ENCODE results near the gene KCNJ1. TPM values are rescaled to one million over a fixed set of nuclear protein-coding genes. Genes with fewer than 3 reads are reported as not detected.

KCNJ1 gene
- total and polyA plus RNA-seq, 9 of the 15 experiments (the other 6 are each of a cell fraction or from before 2014, with no cell fraction given) = not detected

DNA sequence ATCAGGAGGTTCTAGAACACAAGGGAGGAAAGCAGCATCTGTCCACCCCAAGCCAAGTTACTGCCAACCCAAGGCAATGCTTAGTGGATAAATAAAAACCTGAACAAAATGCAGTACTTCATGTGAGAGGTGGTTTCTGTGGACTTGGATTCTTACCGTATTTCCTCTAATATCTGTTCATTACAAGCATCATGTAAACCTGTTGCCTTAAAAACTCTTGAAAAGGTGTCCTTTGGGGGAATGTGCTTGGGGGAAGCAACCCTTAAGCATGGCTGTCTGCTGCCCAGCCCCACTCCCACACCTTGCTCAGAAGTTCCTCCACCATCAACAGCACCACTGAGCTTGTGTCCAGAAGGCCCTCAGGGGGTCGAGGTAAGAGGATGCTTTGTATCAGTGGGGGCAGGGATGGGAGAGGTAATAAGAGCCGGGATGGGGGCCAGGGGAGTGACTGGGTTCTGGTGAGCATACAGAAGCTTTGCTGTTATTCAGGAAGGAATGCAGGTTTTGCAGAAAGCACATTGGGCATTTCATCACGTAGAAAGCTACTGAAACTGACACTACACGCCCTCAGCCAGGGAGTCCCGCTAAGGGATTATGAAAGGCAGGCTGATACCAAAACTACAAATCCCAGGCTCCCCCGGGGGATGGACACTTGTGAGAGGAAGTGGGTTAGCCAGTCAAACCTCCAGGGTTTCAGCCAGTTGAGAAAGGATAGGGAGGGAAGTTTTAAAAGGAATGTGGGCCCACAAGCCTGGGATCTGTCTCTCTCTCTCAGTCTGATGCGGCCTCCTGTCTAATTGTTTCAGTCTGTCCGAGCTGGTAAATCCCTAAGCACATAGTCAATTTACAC lies 52.0 kb downstream of the KCNJ1 start (continued):
- TF ChIP-seq, protein P1, sequence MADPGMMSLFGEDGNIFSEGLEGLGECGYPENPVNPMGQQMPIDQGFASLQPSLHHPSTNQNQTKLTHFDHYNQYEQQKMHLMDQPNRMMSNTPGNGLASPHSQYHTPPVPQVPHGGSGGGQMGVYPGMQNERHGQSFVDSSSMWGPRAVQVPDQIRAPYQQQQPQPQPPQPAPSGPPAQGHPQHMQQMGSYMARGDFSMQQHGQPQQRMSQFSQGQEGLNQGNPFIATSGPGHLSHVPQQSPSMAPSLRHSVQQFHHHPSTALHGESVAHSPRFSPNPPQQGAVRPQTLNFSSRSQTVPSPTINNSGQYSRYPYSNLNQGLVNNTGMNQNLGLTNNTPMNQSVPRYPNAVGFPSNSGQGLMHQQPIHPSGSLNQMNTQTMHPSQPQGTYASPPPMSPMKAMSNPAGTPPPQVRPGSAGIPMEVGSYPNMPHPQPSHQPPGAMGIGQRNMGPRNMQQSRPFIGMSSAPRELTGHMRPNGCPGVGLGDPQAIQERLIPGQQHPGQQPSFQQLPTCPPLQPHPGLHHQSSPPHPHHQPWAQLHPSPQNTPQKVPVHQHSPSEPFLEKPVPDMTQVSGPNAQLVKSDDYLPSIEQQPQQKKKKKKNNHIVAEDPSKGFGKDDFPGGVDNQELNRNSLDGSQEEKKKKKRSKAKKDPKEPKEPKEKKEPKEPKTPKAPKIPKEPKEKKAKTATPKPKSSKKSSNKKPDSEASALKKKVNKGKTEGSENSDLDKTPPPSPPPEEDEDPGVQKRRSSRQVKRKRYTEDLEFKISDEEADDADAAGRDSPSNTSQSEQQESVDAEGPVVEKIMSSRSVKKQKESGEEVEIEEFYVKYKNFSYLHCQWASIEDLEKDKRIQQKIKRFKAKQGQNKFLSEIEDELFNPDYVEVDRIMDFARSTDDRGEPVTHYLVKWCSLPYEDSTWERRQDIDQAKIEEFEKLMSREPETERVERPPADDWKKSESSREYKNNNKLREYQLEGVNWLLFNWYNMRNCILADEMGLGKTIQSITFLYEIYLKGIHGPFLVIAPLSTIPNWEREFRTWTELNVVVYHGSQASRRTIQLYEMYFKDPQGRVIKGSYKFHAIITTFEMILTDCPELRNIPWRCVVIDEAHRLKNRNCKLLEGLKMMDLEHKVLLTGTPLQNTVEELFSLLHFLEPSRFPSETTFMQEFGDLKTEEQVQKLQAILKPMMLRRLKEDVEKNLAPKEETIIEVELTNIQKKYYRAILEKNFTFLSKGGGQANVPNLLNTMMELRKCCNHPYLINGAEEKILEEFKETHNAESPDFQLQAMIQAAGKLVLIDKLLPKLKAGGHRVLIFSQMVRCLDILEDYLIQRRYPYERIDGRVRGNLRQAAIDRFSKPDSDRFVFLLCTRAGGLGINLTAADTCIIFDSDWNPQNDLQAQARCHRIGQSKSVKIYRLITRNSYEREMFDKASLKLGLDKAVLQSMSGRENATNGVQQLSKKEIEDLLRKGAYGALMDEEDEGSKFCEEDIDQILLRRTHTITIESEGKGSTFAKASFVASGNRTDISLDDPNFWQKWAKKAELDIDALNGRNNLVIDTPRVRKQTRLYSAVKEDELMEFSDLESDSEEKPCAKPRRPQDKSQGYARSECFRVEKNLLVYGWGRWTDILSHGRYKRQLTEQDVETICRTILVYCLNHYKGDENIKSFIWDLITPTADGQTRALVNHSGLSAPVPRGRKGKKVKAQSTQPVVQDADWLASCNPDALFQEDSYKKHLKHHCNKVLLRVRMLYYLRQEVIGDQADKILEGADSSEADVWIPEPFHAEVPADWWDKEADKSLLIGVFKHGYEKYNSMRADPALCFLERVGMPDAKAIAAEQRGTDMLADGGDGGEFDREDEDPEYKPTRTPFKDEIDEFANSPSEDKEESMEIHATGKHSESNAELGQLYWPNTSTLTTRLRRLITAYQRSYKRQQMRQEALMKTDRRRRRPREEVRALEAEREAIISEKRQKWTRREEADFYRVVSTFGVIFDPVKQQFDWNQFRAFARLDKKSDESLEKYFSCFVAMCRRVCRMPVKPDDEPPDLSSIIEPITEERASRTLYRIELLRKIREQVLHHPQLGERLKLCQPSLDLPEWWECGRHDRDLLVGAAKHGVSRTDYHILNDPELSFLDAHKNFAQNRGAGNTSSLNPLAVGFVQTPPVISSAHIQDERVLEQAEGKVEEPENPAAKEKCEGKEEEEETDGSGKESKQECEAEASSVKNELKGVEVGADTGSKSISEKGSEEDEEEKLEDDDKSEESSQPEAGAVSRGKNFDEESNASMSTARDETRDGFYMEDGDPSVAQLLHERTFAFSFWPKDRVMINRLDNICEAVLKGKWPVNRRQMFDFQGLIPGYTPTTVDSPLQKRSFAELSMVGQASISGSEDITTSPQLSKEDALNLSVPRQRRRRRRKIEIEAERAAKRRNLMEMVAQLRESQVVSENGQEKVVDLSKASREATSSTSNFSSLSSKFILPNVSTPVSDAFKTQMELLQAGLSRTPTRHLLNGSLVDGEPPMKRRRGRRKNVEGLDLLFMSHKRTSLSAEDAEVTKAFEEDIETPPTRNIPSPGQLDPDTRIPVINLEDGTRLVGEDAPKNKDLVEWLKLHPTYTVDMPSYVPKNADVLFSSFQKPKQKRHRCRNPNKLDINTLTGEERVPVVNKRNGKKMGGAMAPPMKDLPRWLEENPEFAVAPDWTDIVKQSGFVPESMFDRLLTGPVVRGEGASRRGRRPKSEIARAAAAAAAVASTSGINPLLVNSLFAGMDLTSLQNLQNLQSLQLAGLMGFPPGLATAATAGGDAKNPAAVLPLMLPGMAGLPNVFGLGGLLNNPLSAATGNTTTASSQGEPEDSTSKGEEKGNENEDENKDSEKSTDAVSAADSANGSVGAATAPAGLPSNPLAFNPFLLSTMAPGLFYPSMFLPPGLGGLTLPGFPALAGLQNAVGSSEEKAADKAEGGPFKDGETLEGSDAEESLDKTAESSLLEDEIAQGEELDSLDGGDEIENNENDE (IDR thresholded peaks at IDR 0.05; ENCODE audit: low read depth, low read length) = peak; percentile 93
- TF ChIP-seq MCM5 (IDR thresholded peaks at IDR 0.05; ENCODE audit: low read depth) (no peak), OTX1 (CRISPR knock-in tag; IDR thresholded peaks at IDR 0.05) (no peak), ZBTB7A (IDR thresholded peaks at IDR 0.05; ENCODE audit: borderline replicate concordance, control insufficient read depth, low read depth, low read length) (no peak), GABPA (tag; conservative IDR thresholded peaks at IDR 0.05; ENCODE audit: low read depth) (0 out of 2 replicates have a peak, but pooled peaks have one; percentile 36), ZNF184 (CRISPR knock-in tag; IDR thresholded peaks at IDR 0.05) (no peak), SPI1 (IDR thresholded peaks at IDR 0.05; ENCODE audit: borderline replicate concordance, low read depth, low read length) (peak; percentile 61; the same call in 1 of the 2 replicates), HCFC1 (IDR thresholded peaks at IDR 0.05; ENCODE audit: low read depth, low read length) (peak; percentile 50; the same call in 1 of the 2 replicates)
